ENCODE results near the gene MYBPC3.

The MYBPC3 gene

DNA sequence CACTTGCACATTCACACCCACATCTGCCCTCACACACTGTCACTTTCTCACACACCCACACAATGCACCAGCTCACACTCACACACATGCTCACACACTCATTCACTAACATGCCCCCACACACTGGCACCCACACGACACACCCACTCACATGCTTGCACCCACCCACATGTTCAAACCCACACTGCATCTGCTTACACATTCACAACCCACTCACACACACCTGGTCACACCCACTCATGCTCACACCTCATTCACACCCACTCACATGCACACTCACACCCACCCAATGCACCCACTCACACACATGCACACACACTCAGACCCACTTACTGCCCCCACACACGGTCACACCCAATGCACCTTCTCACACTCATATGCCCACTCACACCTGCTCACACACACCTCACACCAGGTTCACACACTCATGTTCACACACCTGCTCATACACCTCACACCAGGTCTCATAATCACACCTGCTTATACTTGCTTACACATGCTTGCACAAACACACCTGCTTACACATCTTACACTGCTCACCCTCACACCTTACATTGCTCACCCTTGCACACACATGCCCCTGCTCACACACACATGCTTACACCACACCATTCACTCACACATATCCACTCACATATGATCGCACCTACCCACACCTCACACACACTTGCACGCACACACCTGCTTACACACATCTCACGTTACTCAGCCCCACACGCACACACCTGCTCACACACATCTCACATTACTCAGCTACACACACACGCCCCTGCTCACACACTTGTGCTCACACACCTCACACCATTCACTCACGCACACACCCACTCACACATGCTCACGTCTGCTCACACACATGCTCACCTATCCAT, 3.9 kb upstream of the MYBPC3 start:
- in situ Hi-C loops (cut with HindIII; ENCODE audit: low sequenced_read_pairs): no loop called here
- DNase-seq (ENCODE audit: low read depth): no peak
- H3K4me3 ChIP-seq (ENCODE audit: low read depth, low read length): no peak overlapping the region
- TF ChIP-seq, protein P1, sequence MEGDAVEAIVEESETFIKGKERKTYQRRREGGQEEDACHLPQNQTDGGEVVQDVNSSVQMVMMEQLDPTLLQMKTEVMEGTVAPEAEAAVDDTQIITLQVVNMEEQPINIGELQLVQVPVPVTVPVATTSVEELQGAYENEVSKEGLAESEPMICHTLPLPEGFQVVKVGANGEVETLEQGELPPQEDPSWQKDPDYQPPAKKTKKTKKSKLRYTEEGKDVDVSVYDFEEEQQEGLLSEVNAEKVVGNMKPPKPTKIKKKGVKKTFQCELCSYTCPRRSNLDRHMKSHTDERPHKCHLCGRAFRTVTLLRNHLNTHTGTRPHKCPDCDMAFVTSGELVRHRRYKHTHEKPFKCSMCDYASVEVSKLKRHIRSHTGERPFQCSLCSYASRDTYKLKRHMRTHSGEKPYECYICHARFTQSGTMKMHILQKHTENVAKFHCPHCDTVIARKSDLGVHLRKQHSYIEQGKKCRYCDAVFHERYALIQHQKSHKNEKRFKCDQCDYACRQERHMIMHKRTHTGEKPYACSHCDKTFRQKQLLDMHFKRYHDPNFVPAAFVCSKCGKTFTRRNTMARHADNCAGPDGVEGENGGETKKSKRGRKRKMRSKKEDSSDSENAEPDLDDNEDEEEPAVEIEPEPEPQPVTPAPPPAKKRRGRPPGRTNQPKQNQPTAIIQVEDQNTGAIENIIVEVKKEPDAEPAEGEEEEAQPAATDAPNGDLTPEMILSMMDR (IDR thresholded peaks at IDR 0.05; ENCODE audit: low read depth, low read length, missing control alignments): no peak

DNA sequence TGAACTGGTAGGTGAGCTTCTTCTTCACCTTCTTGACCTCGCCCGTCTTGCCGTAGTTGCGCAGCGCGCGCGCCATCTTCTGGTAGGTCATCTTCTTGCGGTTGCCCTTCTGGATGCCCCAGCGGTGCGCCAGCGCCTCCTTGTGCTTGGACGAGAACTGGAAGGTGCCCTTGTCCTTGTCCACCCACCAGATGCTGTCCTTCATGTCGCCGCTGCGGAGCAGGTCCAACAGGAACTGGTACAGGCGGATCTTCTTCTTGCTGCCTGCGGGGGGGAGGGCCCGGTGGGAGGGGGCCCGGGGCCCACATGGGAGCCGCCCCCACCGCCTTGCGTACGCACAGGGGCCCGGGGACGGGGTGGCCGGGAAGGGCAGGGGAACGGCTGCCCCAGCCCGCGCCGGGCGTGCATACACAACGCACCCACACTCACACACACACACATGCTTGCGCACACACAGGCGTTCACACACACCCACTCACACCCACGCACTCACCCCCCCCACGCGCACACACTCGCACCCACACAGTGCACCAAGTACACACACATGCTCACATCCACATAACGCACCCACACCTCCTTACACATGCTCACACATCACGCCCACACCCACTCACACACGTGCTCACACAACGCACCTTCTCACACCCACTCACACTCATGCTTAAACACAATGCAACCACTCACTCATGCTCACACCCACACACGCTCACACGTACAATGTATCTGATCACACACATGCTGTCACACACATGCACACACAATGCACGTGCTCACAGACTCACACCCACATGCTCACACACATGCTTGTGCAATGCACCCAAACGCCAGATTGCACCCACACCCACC, 3.0 kb upstream of the MYBPC3 start:
- in situ Hi-C loops (cut with HindIII; ENCODE audit: low sequenced_read_pairs): no loop called here
- DNase-seq (ENCODE audit: low read depth): peak; percentile 65
- peak overlapping the region; percentile 19 for H3K4me3 ChIP-seq (ENCODE audit: low read depth, low read length)
- TF ChIP-seq, protein P1 (IDR thresholded peaks at IDR 0.05; ENCODE audit: low read depth, low read length, missing control alignments): peak; percentile 87

DNA sequence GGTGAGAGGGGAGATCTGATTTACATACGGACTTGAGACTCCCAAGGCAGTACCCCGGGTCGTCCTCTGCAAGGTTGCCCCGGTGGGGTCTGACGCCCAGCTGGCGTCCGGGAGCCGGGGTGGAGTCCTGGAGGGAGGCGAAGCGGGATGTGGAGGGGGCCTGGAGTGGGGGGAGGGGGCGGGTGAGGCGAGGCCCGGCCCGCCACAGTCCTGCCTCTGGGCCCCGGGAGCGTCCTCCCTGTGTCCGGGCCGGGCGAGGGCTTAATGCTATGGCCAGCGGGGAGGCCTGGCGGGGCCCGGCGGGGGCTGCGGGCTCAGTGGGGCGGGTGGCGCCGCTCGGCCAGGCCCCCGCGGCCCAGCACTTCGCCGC, 2.4 kb upstream of the MYBPC3 start:
- peak overlapping the region; percentile 19 for H3K4me3 ChIP-seq (ENCODE audit: low read depth, low read length)
- DNase-seq (ENCODE audit: low read depth): no peak
- in situ Hi-C loops (cut with HindIII; ENCODE audit: low sequenced_read_pairs): no loop called here
- TF ChIP-seq, protein P1 (IDR thresholded peaks at IDR 0.05; ENCODE audit: low read depth, low read length, missing control alignments): no peak

DNA sequence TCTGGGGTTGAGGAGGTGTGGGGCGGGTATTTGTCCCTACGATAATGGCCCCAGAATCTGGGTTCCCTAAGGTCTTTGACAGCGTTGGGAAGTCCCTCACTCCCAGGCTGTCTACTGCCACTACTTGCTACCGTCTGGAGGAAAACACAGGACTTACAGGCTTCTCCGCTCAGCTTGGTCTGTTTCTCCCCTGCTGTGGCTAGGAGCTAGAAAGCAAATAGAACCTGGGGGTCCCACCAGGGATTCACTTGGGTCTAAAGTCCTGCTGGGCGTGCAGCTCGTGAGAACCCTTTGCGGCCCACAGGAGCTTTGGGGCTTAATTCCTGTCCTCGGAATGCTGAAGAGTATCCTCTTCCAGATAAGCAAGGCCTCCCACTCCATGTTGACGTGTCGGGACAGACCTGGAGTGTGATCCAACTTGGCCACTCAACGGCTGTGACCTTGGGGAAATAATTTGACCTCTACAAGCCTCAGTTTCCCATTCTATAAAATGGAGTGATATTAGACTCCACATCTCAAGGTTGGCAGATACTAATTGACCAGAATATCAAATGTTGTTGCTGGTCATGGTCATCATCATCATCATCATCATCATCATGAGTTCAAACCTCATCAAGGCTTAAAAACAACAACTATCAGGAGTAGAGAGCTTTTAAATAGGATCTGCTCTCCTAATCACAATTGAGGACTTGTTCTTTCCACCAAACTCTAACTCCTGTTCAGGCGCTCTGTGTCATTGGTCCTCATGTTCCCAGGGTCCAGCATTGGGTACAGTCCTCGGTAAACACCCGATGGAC, 1.7 kb upstream of the MYBPC3 start:
- TF ChIP-seq, protein P1 (IDR thresholded peaks at IDR 0.05; ENCODE audit: low read depth, low read length, missing control alignments): no peak
- in situ Hi-C loops (cut with HindIII; ENCODE audit: low sequenced_read_pairs): no loop called here
- no peak for DNase-seq (ENCODE audit: low read depth)
- H3K4me3 ChIP-seq (ENCODE audit: low read depth, low read length): no peak overlapping the region

DNA sequence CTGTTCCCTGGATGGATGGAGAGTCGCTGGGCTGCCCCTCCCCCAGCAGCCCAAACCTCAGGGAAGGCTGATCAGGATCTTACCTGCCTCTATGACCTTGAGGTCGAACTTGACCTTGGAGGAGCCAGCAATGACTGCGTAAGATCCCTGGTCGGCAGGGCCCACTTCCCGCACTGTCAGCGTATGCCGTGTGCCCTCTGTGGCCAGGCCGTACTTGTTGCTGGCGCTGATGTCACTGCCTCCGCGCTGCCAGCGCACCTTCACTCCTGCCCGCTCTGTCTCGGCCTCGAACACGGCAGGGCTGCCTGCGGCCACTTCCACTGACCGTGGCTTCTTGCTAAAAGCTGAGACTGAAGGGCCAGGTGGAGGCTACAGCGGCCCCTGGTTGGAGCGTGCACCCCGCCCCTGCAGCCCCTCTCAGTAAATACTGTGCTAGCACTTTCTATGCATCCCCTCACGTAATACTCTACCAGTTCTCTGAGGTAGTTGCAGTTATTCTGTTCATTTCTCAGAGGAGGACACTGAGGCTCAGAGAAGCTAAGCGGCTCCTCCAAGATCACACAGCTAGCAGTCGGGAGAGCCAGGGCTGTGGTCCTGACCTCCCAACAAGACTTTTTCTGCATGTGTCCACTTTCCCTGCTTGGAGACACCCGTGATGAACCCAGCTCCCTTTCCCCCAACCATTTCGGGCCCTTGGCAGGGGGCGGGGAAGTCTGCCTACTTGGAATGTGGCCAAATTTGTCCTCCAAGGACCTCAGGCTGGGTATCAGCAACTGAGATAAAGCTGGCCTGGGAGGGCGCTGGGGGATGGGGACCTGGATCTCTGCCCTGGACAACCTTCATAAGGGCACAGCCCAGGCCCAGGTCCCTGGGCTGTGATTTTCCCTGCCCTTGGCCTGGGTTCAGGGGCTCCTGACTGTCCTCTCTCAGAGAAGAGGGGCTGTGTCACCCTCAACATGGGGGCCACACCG, 1.1 kb downstream of the MYBPC3 start:
- TF ChIP-seq, protein P1 (IDR thresholded peaks at IDR 0.05; ENCODE audit: low read depth, low read length, missing control alignments): no peak
- DNase-seq (ENCODE audit: low read depth): no peak
- no peak overlapping the region for H3K4me3 ChIP-seq (ENCODE audit: low read depth, low read length)
- in situ Hi-C loops (cut with HindIII; ENCODE audit: low sequenced_read_pairs): no loop called here
